ENCODE results near the gene WWC2. TPM values are rescaled to one million over a fixed set of nuclear protein-coding genes. Genes with fewer than 3 reads are reported as not detected.

Gene WWC2
- total RNA-seq, 2 experiments from 2014 or later = not detected

DNA sequence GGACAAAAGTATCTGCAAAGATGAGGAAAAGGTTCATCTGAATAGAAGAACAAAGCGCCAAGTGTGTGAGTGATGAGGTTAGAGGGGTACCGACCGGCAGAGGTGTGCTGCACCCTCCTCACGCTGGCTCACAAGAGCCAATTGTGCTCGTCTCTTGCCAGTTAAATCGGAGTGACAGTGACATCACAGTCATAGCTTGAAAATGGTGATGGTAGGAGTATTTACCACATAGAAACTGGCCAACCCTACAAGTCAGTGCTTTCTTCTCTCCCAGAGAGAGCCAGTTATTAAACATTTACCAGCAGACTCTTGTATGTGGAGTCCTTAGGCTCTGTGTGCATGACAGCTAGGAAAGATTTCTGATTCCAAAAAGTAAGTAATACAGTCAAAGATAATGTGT lies 188.6 kb downstream of the WWC2 start:
- no peaks in the 10 kb centered on the region for H3K79me2 ChIP-seq (ENCODE audit: insufficient read depth, low read depth, low read length)
- BruUV-seq (replicated peaks) = no TSS peak
- no peaks in the 10 kb centered on the region for H4K20me1 ChIP-seq (ENCODE audit: insufficient read depth, low read length)
- no peak overlapping the region for H3K4me3 ChIP-seq (ENCODE audit: low read depth, low read length, poor library complexity, severe bottlenecking)
- H3K9me2 ChIP-seq (ENCODE audit: insufficient read depth, low read length) = no peaks in the 10 kb centered on the region
- ChIA-PET CTCF (ENCODE audit: unreplicated experiment) (no interaction called here), POLR2A (no interaction called here)
- H3K27ac ChIP-seq (ENCODE audit: low read depth, low read length, poor library complexity, severe bottlenecking) = no peak overlapping the region
- intact Hi-C loops (cut with micrococcal nuclease; ENCODE audit: unreplicated experiment) = no loop called here
- H3K36me3 ChIP-seq (ENCODE audit: insufficient read depth, low read length) = no peaks in the 10 kb centered on the region
- no peak for DNase-seq (ENCODE audit: low spot score)
- H3K4me1 ChIP-seq (ENCODE audit: insufficient read depth, low read length, poor library complexity, severe bottlenecking) = no peaks in the 10 kb centered on the region
- TF ChIP-seq, protein P1, sequence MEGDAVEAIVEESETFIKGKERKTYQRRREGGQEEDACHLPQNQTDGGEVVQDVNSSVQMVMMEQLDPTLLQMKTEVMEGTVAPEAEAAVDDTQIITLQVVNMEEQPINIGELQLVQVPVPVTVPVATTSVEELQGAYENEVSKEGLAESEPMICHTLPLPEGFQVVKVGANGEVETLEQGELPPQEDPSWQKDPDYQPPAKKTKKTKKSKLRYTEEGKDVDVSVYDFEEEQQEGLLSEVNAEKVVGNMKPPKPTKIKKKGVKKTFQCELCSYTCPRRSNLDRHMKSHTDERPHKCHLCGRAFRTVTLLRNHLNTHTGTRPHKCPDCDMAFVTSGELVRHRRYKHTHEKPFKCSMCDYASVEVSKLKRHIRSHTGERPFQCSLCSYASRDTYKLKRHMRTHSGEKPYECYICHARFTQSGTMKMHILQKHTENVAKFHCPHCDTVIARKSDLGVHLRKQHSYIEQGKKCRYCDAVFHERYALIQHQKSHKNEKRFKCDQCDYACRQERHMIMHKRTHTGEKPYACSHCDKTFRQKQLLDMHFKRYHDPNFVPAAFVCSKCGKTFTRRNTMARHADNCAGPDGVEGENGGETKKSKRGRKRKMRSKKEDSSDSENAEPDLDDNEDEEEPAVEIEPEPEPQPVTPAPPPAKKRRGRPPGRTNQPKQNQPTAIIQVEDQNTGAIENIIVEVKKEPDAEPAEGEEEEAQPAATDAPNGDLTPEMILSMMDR (conservative IDR thresholded peaks at IDR 0.05; ENCODE audit: low read length) = no peak
- TF ChIP-seq EZH2phosphoT487 (IDR thresholded peaks at IDR 0.05; ENCODE audit: borderline replicate concordance, low read depth, low read length) = no peak
- no peak overlapping the region for H2AFZ ChIP-seq (ENCODE audit: low read length)
- H3K4me2 ChIP-seq (ENCODE audit: low read length) = no peak overlapping the region
- H3K9me3 ChIP-seq (ENCODE audit: low read length) = no peaks in the 10 kb centered on the region

DNA sequence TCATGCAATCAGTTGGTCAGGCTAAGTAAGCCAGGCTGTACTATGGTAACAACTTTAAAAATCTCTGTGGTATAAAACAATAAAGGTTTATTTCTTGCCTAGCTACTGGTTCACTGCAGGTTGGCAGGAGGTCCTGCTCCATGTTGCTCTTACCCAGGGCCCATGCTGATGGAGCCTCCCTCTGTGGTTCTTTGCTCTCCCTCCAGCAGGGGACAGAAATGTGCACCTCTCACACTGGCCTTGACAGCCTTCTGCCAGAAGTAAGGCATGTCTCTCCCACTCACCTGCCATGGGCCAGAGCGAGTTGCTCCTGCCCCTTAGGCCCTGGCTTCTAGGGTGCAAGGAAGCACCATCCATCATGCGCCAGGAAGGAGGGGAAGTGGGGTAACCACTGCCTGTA lies 189.9 kb downstream of the WWC2 start:
- no peaks in the 10 kb centered on the region for H4K20me1 ChIP-seq (ENCODE audit: insufficient read depth, low read length)
- no peaks in the 10 kb centered on the region for H3K9me2 ChIP-seq (ENCODE audit: insufficient read depth, low read length)
- POLR2A ChIA-PET = no interaction called here
- H3K9me3 ChIP-seq (ENCODE audit: low read length) = no peaks in the 10 kb centered on the region
- H3K4me3 ChIP-seq (ENCODE audit: low read depth, low read length, poor library complexity, severe bottlenecking) = no peak overlapping the region
- intact Hi-C loops (cut with micrococcal nuclease; ENCODE audit: unreplicated experiment) = no loop called here
- no peak for DNase-seq (ENCODE audit: low spot score)
- H3K27ac ChIP-seq (ENCODE audit: low read depth, low read length, poor library complexity, severe bottlenecking) = no peak overlapping the region
- no peaks in the 10 kb centered on the region for H3K79me2 ChIP-seq (ENCODE audit: insufficient read depth, low read depth, low read length)
- H3K4me2 ChIP-seq (ENCODE audit: low read length) = no peak overlapping the region
- H3K36me3 ChIP-seq (ENCODE audit: insufficient read depth, low read length) = no peaks in the 10 kb centered on the region
- TF ChIP-seq, protein P1 (conservative IDR thresholded peaks at IDR 0.05; ENCODE audit: low read length) = no peak
- TF ChIP-seq EZH2phosphoT487 (IDR thresholded peaks at IDR 0.05; ENCODE audit: borderline replicate concordance, low read depth, low read length) = no peak
- BruUV-seq (replicated peaks) = no TSS peak
- CTCF ChIA-PET (ENCODE audit: unreplicated experiment) = no interaction called here
- no peaks in the 10 kb centered on the region for H3K4me1 ChIP-seq (ENCODE audit: insufficient read depth, low read length, poor library complexity, severe bottlenecking)
- no peak overlapping the region for H2AFZ ChIP-seq (ENCODE audit: low read length)

DNA sequence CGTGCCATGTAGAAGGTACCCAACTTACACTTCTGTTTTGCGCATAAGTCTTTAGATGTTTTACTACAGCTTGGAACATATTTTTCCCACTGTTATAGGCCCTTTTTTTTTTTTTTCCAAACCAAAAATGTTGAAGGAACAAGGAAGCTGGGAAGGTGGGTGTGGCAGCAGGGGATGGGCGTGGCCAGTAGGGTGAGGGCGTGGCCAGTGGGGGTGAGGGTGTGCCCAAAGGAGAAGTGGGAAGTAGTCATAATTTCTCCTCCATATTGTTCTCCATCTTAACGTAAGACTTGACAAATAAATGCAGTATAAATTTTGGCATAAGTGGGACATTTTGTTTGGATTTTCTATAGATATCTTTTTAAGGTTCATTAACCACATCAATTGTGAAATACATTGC lies 190.6 kb downstream of the WWC2 start:
- ChIA-PET CTCF (ENCODE audit: unreplicated experiment) (no interaction called here), POLR2A (interaction anchor here (0.7 to 1.1 kb wide), 2 partner anchors 17 to 707 kb away, joined by 4 to 6 read pairs; no protein-coding TSS in a partner anchor)
- Histone ChIP-seq H3K4me1 (ENCODE audit: insufficient read depth, low read length, poor library complexity, severe bottlenecking) (no peaks in the 10 kb centered on the region), H3K9me2 (ENCODE audit: insufficient read depth, low read length) (no peaks in the 10 kb centered on the region), H2AFZ (ENCODE audit: low read length) (peak overlapping the region; percentile 58; the same call in 1 of the 2 replicates), H3K36me3 (ENCODE audit: insufficient read depth, low read length) (no peaks in the 10 kb centered on the region), H3K4me2 (ENCODE audit: low read length) (no peak overlapping the region), H3K79me2 (ENCODE audit: insufficient read depth, low read depth, low read length) (no peaks in the 10 kb centered on the region), H3K9me3 (ENCODE audit: low read length) (no peaks in the 10 kb centered on the region), H3K27ac (ENCODE audit: low read depth, low read length, poor library complexity, severe bottlenecking) (no peak overlapping the region), H4K20me1 (ENCODE audit: insufficient read depth, low read length) (no peaks in the 10 kb centered on the region), H3K4me3 (ENCODE audit: low read depth, low read length, poor library complexity, severe bottlenecking) (no peak overlapping the region)
- peak; percentile 7 for DNase-seq (ENCODE audit: low spot score)
- no TSS peak for BruUV-seq (replicated peaks)
- TF ChIP-seq EZH2phosphoT487 (IDR thresholded peaks at IDR 0.05; ENCODE audit: borderline replicate concordance, low read depth, low read length) = no peak
- TF ChIP-seq, protein P1 (conservative IDR thresholded peaks at IDR 0.05; ENCODE audit: low read length) = no peak
- intact Hi-C loops (cut with micrococcal nuclease; ENCODE audit: unreplicated experiment) = no loop called here
